Stimulated activated naive CD8-positive, alpha-beta T cell treated with anti-CD3 and anti-CD28 coated beads, Interleukin-15, Interleukin-2, amounts not matched to agents 100 ng/mL and 50 ng/mL, for 24 hours (primary cell): ENCODE data around the gene SMC3.
A peak's percentile ranks its signal among the peaks of the same experiment; 100 is the strongest.

ENCODE experiments used
- H3K27ac Mint-ChIP-seq: one replicate; pipeline ENCODE4 v1.8.0; 2021; ENCODE audit warnings: mild to moderate bottlenecking, mixed read lengths
- H3K27me3 Mint-ChIP-seq: one replicate; pipeline ENCODE4 v1.8.0; 2021; ENCODE audit warnings: mixed read lengths
- H3K36me3 Mint-ChIP-seq: one replicate; pipeline ENCODE4 v1.8.0; 2021; ENCODE audit warnings: low read depth, mixed read lengths
- H3K4me1 Mint-ChIP-seq: one replicate; pipeline ENCODE4 v1.8.0; 2021; ENCODE audit warnings: low read depth, mixed read lengths
- H3K4me3 Mint-ChIP-seq: one replicate; pipeline ENCODE4 v1.8.0; 2021; ENCODE audit warnings: mild to moderate bottlenecking, mixed read lengths
- H3K9me3 Mint-ChIP-seq: one replicate; pipeline ENCODE4 v1.8.0; 2021; ENCODE audit warnings: mixed read lengths

Gene SMC3

DNA sequence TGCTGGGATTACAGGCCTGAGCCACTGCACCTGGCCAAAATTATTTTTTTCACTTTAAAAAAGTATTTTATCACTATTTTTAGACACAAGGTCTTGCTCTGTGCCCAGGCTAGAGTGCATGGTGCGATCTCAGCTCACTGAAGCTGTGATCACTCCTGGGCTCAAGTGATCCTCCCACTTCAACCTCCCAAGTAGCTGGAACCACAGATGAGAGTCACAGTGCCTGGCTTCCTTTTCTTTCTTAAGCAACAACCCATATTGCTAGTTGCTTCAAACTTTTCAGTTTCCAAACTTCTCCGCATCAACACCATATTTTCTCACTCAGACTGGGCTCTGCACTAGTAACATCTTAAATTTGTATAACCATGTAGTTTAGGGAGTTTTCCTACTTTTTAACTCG, 9.5 kb upstream of the SMC3 start:
- Mint-ChIP-seq H3K36me3 (no peaks in the 10 kb centered on the region), H3K27ac (no peak overlapping the region), H3K4me3 (no peak overlapping the region), H3K9me3 (peaks cover 8% of the 10 kb centered on the region), H3K4me1 (peaks cover 7% of the 10 kb centered on the region), H3K27me3 (peaks cover 18% of the 10 kb centered on the region)

DNA sequence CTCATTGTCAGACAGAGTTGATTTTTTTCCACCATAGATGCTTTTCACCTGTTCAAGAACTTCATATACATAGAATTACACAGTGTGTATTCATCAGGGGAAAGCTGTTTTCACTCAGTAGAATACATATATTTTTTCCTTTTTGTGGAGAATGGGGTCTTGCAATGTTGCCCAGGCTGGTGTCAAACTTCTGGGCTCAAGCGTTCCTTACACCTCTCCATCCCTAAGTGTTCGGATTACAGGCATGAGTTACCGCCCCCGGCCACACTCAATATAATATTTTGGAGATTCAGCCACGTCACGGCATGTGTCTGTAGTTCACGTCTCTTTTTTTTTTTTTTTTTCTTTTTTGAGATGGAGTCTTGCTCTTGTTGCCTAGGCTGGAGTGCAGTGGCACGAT, 7.5 kb upstream of the SMC3 start:
- Mint-ChIP-seq H3K4me1 (peaks cover 7% of the 10 kb centered on the region), H3K4me3 (no peak overlapping the region), H3K36me3 (no peaks in the 10 kb centered on the region), H3K9me3 (peaks cover 8% of the 10 kb centered on the region), H3K27me3 (peaks cover 30% of the 10 kb centered on the region), H3K27ac (no peak overlapping the region)

- H3K27ac Mint-ChIP-seq, result no peak overlapping the region
- H3K4me1 Mint-ChIP-seq, result peaks cover 7% of the 10 kb centered on the region
- no peak overlapping the region for H3K4me3 Mint-ChIP-seq
- H3K36me3 Mint-ChIP-seq, result no peaks in the 10 kb centered on the region
- peaks cover 8% of the 10 kb centered on the region for H3K9me3 Mint-ChIP-seq
- peaks cover 30% of the 10 kb centered on the region for H3K27me3 Mint-ChIP-seq
Observed at GRCh38 chr10:110561292-110561691, 6.2 kb upstream of the SMC3 start.

DNA sequence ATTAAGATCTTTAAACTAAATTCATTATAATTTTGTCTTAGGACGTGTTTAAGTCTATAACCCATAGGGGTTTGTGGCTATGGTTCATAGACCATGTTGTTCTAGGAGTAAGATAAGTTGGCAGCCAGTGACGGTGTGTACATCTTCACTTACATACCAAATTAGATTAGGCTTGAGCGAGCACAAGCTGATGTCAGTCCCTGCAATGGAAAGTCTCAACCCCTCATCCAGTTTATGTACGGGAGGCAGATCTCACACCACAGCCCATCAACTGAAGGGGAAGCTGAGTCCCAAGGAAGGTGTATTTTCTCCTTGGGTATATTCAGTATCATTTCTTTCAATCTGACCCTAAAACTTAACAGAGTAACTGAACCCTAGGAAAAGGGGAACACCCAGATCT, 5.1 kb upstream of the SMC3 start:
- Mint-ChIP-seq H3K4me3 (no peak overlapping the region), H3K27ac (no peak overlapping the region), H3K27me3 (peaks cover 26% of the 10 kb centered on the region), H3K4me1 (peaks cover 9% of the 10 kb centered on the region), H3K36me3 (no peaks in the 10 kb centered on the region), H3K9me3 (peaks cover 5% of the 10 kb centered on the region)

DNA sequence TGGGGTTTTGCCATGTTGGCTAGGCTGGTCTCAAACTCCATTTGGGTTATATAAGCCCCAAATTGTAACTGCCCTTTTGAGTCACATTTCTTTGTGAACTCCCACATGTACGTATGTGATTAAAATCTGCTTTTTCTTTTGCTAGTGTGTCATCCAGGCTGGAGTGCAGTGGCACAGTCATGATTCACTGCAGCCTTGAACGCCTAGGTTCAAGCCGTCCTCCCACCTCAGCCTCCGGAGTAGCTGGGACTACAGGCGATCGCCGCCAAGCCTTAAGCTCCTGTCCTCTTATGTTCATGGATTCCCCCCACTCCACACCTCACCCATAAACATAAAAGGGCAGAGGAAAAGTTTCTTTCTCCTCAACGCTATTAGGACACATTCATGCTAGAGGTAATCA, 4.4 kb upstream of the SMC3 start:
- H3K4me3 Mint-ChIP-seq, result no peak overlapping the region
- peaks cover 26% of the 10 kb centered on the region for H3K27me3 Mint-ChIP-seq
- H3K4me1 Mint-ChIP-seq, result peaks cover 9% of the 10 kb centered on the region
- H3K9me3 Mint-ChIP-seq, result peaks cover 5% of the 10 kb centered on the region
- H3K27ac Mint-ChIP-seq, result no peak overlapping the region
- no peaks in the 10 kb centered on the region for H3K36me3 Mint-ChIP-seq

- Mint-ChIP-seq H3K27me3 (peaks cover 14% of the 10 kb centered on the region), H3K9me3 (no peaks in the 10 kb centered on the region), H3K4me1 (peaks cover 42% of the 10 kb centered on the region), H3K27ac (peak overlapping the region; percentile 99), H3K36me3 (peaks cover 22% of the 10 kb centered on the region), H3K4me3 (peak overlapping the region; percentile 96)
Observed at GRCh38 chr10:110566472-110567200, 859 bp upstream of the SMC3 start.

- Mint-ChIP-seq H3K9me3 (no peaks in the 10 kb centered on the region), H3K36me3 (peaks cover 29% of the 10 kb centered on the region), H3K4me1 (peaks cover 53% of the 10 kb centered on the region), H3K4me3 (peak overlapping the region; percentile 96), H3K27ac (peak overlapping the region; percentile 94), H3K27me3 (peaks cover 11% of the 10 kb centered on the region)
Observed at GRCh38 chr10:110568055-110568735, 700 bp downstream of the SMC3 start.

DNA sequence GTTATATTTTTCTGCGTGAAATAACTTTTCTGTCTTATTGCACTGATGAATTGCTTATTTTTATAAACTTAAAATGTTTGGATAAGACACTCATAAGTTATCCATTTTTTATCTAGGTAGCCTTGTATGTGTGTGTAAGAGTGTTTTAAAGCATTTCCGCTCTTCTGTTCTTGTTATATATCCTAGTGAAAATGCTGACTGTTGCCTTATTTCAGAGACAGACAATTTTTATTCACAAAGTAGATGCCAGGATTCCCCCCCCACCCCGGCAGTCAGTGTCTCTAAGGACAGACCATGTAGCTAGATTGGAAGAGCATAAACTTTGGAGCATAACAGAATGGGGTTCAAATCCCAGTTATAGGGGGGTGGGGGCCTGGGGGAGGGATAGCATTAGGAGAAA, 1.6 kb downstream of the SMC3 start:
- Mint-ChIP-seq H3K36me3 (peaks cover 30% of the 10 kb centered on the region), H3K4me1 (peaks cover 55% of the 10 kb centered on the region), H3K27me3 (peaks cover 1% of the 10 kb centered on the region), H3K27ac (no peak overlapping the region), H3K9me3 (no peaks in the 10 kb centered on the region), H3K4me3 (peak overlapping the region; percentile 96)

GRCh38 chr10:110569736-110570135, 2.2 kb downstream of the SMC3 start:
- Mint-ChIP-seq H3K9me3 (no peaks in the 10 kb centered on the region), H3K27ac (peak overlapping the region; percentile 8), H3K4me1 (peaks cover 61% of the 10 kb centered on the region), H3K36me3 (peaks cover 36% of the 10 kb centered on the region), H3K4me3 (peak overlapping the region; percentile 96), H3K27me3 (no peaks in the 10 kb centered on the region)

GRCh38 chr10:110571093-110571743, 3.7 kb downstream of the SMC3 start:
- Mint-ChIP-seq H3K4me1 (peaks cover 76% of the 10 kb centered on the region), H3K36me3 (peaks cover 49% of the 10 kb centered on the region), H3K27me3 (no peaks in the 10 kb centered on the region), H3K27ac (no peak overlapping the region), H3K9me3 (no peaks in the 10 kb centered on the region), H3K4me3 (no peak overlapping the region)

GRCh38 chr10:110572862-110573261, 5.4 kb downstream of the SMC3 start:
- no peak overlapping the region for H3K4me3 Mint-ChIP-seq
- H3K27me3 Mint-ChIP-seq, result no peaks in the 10 kb centered on the region
- no peaks in the 10 kb centered on the region for H3K9me3 Mint-ChIP-seq
- H3K4me1 Mint-ChIP-seq, result peaks cover 72% of the 10 kb centered on the region
- no peak overlapping the region for H3K27ac Mint-ChIP-seq
- peaks cover 59% of the 10 kb centered on the region for H3K36me3 Mint-ChIP-seq

GRCh38 chr10:110574420-110574819, 6.9 kb downstream of the SMC3 start:
- Mint-ChIP-seq H3K36me3 (peaks cover 70% of the 10 kb centered on the region), H3K4me1 (peaks cover 60% of the 10 kb centered on the region), H3K4me3 (no peak overlapping the region), H3K27me3 (no peaks in the 10 kb centered on the region), H3K9me3 (no peaks in the 10 kb centered on the region), H3K27ac (peak overlapping the region; percentile 45)

GRCh38 chr10:110576220-110576619, 8.7 kb downstream of the SMC3 start:
- no peaks in the 10 kb centered on the region for H3K27me3 Mint-ChIP-seq
- no peak overlapping the region for H3K4me3 Mint-ChIP-seq
- H3K9me3 Mint-ChIP-seq, result no peaks in the 10 kb centered on the region
- peaks cover 42% of the 10 kb centered on the region for H3K4me1 Mint-ChIP-seq
- H3K27ac Mint-ChIP-seq, result peak overlapping the region; percentile 52
- peaks cover 67% of the 10 kb centered on the region for H3K36me3 Mint-ChIP-seq

DNA sequence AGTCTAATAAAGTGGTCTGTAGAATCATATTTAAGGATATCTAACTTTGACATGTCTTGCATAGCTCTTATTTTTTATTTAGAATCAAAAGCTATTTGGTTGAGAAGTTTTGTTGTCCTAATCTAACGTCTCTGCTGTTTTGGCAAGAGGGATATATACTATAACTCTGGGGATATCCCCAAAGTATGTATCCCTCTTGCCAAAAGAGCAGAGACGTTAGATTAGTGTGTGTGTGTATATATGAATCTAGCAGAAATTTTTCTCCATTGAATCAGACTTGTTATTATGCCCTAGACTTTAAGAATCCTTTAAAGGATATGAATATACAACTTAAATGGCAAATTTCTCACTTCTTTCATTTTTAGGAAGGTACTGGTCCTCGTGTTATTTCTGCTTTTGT, 9.6 kb downstream of the SMC3 start:
- H3K4me3 Mint-ChIP-seq, result no peak overlapping the region
- peaks cover 72% of the 10 kb centered on the region for H3K36me3 Mint-ChIP-seq
- H3K9me3 Mint-ChIP-seq, result no peaks in the 10 kb centered on the region
- no peak overlapping the region for H3K27ac Mint-ChIP-seq
- H3K27me3 Mint-ChIP-seq, result no peaks in the 10 kb centered on the region
- peaks cover 36% of the 10 kb centered on the region for H3K4me1 Mint-ChIP-seq

DNA sequence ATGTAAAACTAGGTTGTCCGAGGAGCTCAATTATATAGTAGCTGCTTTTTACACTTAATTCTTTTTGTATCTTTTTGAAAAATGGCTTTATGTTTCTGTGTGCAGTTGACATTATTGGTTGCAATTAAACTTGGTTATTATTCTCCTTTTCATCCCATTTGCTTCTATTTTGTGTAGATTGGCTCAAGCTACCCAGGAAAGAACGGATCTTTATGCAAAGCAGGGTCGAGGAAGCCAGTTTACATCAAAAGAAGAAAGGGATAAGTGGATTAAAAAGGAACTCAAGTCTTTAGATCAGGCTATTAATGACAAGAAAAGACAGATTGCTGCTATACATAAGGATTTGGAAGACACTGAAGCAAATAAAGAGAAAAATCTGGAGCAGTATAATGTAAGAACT, 16.5 kb downstream of the SMC3 start:
- no peak overlapping the region for H3K27ac Mint-ChIP-seq
- H3K36me3 Mint-ChIP-seq, result peaks cover 72% of the 10 kb centered on the region

More for the DNA sequence above, 16.5 kb downstream of the SMC3 start:
- H3K4me1 Mint-ChIP-seq, result no peaks in the 10 kb centered on the region
- no peak overlapping the region for H3K4me3 Mint-ChIP-seq
- H3K9me3 Mint-ChIP-seq, result no peaks in the 10 kb centered on the region
- H3K27me3 Mint-ChIP-seq, result no peaks in the 10 kb centered on the region
